Ascending aorta (tissue), 2 donors: ENCODE results near the gene SLX4. TPM values are rescaled to one million over a fixed set of nuclear protein-coding genes. Genes with fewer than 3 reads are reported as not detected.
"Not testable (repeated sequence)": the region's sequence is repeated elsewhere in the genome, so short reads cannot be mapped to it uniquely, and the experiment has no call there.

ENCODE experiments used
- DNase-seq, 2 donors: peaks; one replicate each; pipeline ENCODE4 v3.0.0-alpha.2; 2019; ENCODE audit warnings: low spot score in 2 of 2
- H3K27ac ChIP-seq, 2 donors: fragments of 200-600 bp; sonication (generic); one replicate each; pipeline ENCODE4 v1.5.1; 2016 to 2017; ENCODE audit warnings: mild to moderate bottlenecking in 1 of 2
- H3K27me3 ChIP-seq: fragments of 200-600 bp; sonication (generic); one replicate; pipeline ENCODE4 v1.5.1; 2017
- H3K36me3 ChIP-seq, 2 donors: fragments of 200-600 bp; sonication (generic); one replicate each; pipeline ENCODE4 v1.5.1; 2016
- H3K4me1 ChIP-seq, 2 donors: fragments of 200-600 bp; sonication (generic); one replicate each; pipeline ENCODE4 v1.5.1; 2016 to 2017; ENCODE audit warnings: mild to moderate bottlenecking in 1 of 2
- H3K4me3 ChIP-seq, 2 donors: fragments of 200-600 bp; sonication (generic); one replicate each; pipeline ENCODE4 v1.5.1; 2016 to 2017; ENCODE audit warnings: mild to moderate bottlenecking in 1 of 2
- H3K9me3 ChIP-seq, 2 donors: fragments of 200-600 bp; sonication (generic); one replicate each; pipeline ENCODE4 v1.5.1; 2016
- intact Hi-C: fragments of 100-400 bp; cut with DNase I; formaldehyde crosslinking; loops from one replicate; pipeline ENCODE4 v1.15.1; 2023
- total RNA-seq: library from RNA; depleted of rRNA; stranded (reverse); fragments of >200 nt; gene quantifications from one replicate; pipeline ENCODE4 v1.1.0, GENCODE V29; 2016
- TF ChIP-seq, protein P1 (sequence below), 3 experiments: fragments of 200-600 bp in 2 of 3; fragments of 450-650 bp in 1 of 3; sonication (generic) in 2 of 3; IDR thresholded peaks; one replicate each; pipeline ENCODE4 v1.5.1; 2016 to 2019; ENCODE audit warnings: antibody characterized with exemption in 3 of 3, mild to moderate bottlenecking in 1 of 3, moderate library complexity in 1 of 3

SLX4 gene
- total RNA-seq, 1 donor from 2014 or later: 3.4 TPM

GRCh38 chr16:3623642-3624041 is 12.2 kb upstream of the SLX4 start:
- Histone ChIP-seq H3K4me1 (no peaks in the 10 kb centered on the region), H3K9me3 (no peaks in the 10 kb centered on the region), H3K27ac (no peak overlapping the region), H3K36me3 (no peaks in the 10 kb centered on the region), H3K4me3 (no peak overlapping the region), H3K27me3 (no peaks in the 10 kb centered on the region)
- TF ChIP-seq, protein P1, sequence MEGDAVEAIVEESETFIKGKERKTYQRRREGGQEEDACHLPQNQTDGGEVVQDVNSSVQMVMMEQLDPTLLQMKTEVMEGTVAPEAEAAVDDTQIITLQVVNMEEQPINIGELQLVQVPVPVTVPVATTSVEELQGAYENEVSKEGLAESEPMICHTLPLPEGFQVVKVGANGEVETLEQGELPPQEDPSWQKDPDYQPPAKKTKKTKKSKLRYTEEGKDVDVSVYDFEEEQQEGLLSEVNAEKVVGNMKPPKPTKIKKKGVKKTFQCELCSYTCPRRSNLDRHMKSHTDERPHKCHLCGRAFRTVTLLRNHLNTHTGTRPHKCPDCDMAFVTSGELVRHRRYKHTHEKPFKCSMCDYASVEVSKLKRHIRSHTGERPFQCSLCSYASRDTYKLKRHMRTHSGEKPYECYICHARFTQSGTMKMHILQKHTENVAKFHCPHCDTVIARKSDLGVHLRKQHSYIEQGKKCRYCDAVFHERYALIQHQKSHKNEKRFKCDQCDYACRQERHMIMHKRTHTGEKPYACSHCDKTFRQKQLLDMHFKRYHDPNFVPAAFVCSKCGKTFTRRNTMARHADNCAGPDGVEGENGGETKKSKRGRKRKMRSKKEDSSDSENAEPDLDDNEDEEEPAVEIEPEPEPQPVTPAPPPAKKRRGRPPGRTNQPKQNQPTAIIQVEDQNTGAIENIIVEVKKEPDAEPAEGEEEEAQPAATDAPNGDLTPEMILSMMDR (IDR thresholded peaks at IDR 0.05): no peak
- no peak for DNase-seq
- intact Hi-C loops: no loop called here

DNA sequence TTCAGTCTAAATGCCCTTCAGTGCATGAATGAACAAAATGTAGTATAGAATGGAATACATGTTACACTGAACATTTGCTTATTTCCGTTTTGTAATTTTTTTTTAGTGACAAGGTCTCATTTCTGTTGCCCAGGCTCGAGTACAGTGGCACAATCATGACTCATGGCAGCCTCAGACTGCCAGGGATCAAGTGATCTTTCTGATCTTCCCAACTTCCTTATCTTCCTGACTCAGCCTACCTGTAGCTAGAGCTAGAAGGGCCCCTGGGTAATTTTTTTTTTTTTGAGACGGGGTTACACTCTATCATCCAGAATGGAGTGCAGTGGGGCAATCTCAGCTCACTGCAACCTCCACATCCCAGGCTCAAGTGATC is 7.3 kb upstream of the SLX4 start:
- no peak overlapping the region for H3K27ac ChIP-seq
- no peak for DNase-seq
- intact Hi-C loops: loop anchor here (10.0 kb wide), 1 partner anchor 796 kb away; the partner anchor contains the start of gene CORO7

GRCh38 chr16:3612510-3613466 is 1.4 kb upstream of the SLX4 start:
- Histone ChIP-seq H3K4me3 (peak overlapping the region; percentile 61 to 76), H3K27me3 (no peaks in the 10 kb centered on the region), H3K9me3 (no peaks in the 10 kb centered on the region), H3K4me1 (peaks cover 0 to 11% of the 10 kb centered on the region in 2 donors), H3K36me3 (no peaks in the 10 kb centered on the region), H3K27ac (no peak overlapping the region)
- TF ChIP-seq, protein P1 (IDR thresholded peaks at IDR 0.05): no peak
- peak in 1 of 2 donors; percentile 53 for DNase-seq
- intact Hi-C loops: loop anchor here (10.0 kb wide), 1 partner anchor 802 kb away; the partner anchor contains the start of gene CORO7

More for the DNA sequence above, 7.3 kb upstream of the SLX4 start:
- no peak overlapping the region for H3K4me3 ChIP-seq
- H3K4me1 ChIP-seq: no peaks in the 10 kb centered on the region
- no peaks in the 10 kb centered on the region for H3K27me3 ChIP-seq
- no peaks in the 10 kb centered on the region for H3K36me3 ChIP-seq
- TF ChIP-seq, protein P1 (IDR thresholded peaks at IDR 0.05): no peak
- H3K9me3 ChIP-seq: no peaks in the 10 kb centered on the region

DNA sequence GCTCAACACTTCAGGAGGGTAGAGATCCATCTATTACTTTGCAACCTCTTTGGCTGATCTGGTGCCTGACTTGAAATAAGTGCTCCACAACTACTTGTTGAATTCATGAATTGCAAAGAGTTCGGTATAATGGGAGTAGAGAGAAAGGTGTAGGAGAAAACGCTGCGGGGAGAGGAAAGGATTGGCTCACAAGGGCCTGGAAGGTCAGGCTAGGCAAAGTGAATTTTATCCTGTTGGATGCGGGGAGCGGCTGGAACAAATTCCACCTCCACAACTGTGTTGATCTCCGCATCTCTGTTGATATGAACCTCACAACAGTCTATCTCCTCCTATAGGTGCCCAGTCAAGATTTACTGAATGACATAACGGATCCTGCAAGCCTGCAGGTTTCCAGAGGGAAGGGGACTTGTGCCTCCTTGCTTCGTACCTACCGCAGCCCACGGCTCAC is 684 bp downstream of the SLX4 start:
- no peak for DNase-seq
- Histone ChIP-seq H3K27ac (peak overlapping the region; percentile 55 to 56), H3K4me1 (peaks cover 0 to 11% of the 10 kb centered on the region in 2 donors), H3K36me3 (peaks cover 3% of the 10 kb centered on the region in 2 donors), H3K27me3 (no peaks in the 10 kb centered on the region), H3K9me3 (no peaks in the 10 kb centered on the region), H3K4me3 (peak overlapping the region; percentile 61 to 76)
- TF ChIP-seq, protein P1 (IDR thresholded peaks at IDR 0.05): no peak
- intact Hi-C loops: loop anchor here (1.0 to 10.0 kb wide), 2 partner anchors 83 to 804 kb away; partner anchors contain the start of gene CORO7

DNA sequence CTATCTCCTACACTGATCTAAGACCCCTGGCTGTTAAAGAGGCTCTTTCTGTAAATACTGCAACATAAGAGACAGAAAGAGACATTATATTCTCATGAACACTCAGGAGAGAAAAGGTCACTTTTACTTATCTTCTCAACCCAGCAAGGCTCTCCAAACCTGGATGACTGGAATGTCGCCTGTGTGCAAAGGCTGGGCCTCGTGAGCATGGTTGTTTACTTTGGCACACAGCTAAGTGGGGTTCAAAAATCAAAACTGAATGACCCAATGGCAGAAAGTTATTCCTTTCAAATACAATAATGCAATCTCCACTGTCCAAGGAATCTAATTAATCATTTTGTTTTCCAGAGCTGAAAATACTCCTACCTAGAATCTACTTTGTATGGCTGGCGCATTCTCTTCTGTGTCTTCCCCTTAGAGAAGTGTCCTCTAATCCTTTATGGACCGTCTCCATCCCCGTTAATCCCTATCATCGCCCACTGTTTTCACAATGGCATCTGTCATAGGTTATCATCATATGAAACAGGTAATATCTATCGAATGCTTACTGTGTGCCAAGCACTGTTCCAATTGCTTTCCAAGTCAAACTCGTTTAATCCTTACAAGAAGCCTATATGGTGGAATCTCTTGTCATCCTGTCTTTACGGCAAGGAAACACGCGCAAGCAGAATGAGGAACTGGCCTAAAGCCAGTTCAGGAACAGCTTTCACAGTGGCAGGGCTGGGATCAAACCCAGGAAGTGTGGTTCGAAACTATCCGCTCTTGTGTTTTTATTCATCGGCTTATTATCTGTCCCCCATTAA is 1.3 kb downstream of the SLX4 start:
- Histone ChIP-seq H3K27ac (no peak overlapping the region), H3K27me3 (no peaks in the 10 kb centered on the region), H3K4me1 (peaks cover 0 to 11% of the 10 kb centered on the region in 2 donors), H3K36me3 (peaks cover 3 to 7% of the 10 kb centered on the region in 2 donors), H3K4me3 (peak overlapping the region; percentile 61 to 76), H3K9me3 (no peaks in the 10 kb centered on the region)
- intact Hi-C loops: loop anchor here (10.0 kb wide), 1 partner anchor 805 kb away; the partner anchor contains the start of gene CORO7
- peak in 1 of 2 donors; percentile 60 for DNase-seq
- TF ChIP-seq, protein P1 (IDR thresholded peaks at IDR 0.05): no peak

- H3K4me3 ChIP-seq, intact Hi-C loops, H3K27me3 ChIP-seq, H3K27ac ChIP-seq, H3K9me3 ChIP-seq: not testable (repeated sequence)
- DNase-seq: peak in 1 of 2 donors; percentile 44
- Histone ChIP-seq H3K36me3 (peaks cover 9 to 10% of the 10 kb centered on the region in 2 donors), H3K4me1 (peaks cover 0 to 11% of the 10 kb centered on the region in 2 donors)
These were observed 2.4 kb downstream of the SLX4 start for GRCh38 chr16:3608976-3609375.
